HG02885 (cell line): Measurements from ENCODE around the gene TACR1.
A peak's percentile ranks its signal among the peaks of the same experiment; 100 is the strongest.

ENCODE experiments used
- ATAC-seq: cut with Tn5 transposase; IDR thresholded peaks from one replicate; pipeline ENCODE4 v1.9.1; 2021; ENCODE audit warnings: mild to moderate bottlenecking; ENCODE audit not compliant: unreplicated experiment, poor library complexity

Gene TACR1

GRCh38 chr2:75099521-75099922 lies 99.8 kb downstream of the TACR1 start:
- ATAC-seq = no peak

- ATAC-seq = no peak
Observed at GRCh38 chr2:75098856-75099255, 100.5 kb downstream of the TACR1 start.

- no peak for ATAC-seq
Observed at GRCh38 chr2:75097831-75098230, 101.5 kb downstream of the TACR1 start.

GRCh38 chr2:75094405-75094804 lies 104.9 kb downstream of the TACR1 start:
- ATAC-seq = no peak

- no peak for ATAC-seq
Observed at GRCh38 chr2:75090770-75091515, 108.4 kb downstream of the TACR1 start.

- ATAC-seq = no peak
Observed at GRCh38 chr2:75089471-75089870, 109.8 kb downstream of the TACR1 start.

GRCh38 chr2:75088791-75089190 lies 110.5 kb downstream of the TACR1 start:
- no peak for ATAC-seq

GRCh38 chr2:75087736-75088135 lies 111.6 kb downstream of the TACR1 start:
- no peak for ATAC-seq

GRCh38 chr2:75079575-75079974 lies 119.7 kb downstream of the TACR1 start:
- no peak for ATAC-seq

GRCh38 chr2:75077909-75078308 lies 121.4 kb downstream of the TACR1 start:
- ATAC-seq = no peak

GRCh38 chr2:75076088-75076487 lies 123.2 kb downstream of the TACR1 start:
- ATAC-seq = no peak

GRCh38 chr2:75074708-75075107 lies 124.6 kb downstream of the TACR1 start:
- ATAC-seq = no peak

GRCh38 chr2:75074228-75074627 lies 125.1 kb downstream of the TACR1 start:
- ATAC-seq = no peak

- no peak for ATAC-seq
Observed at GRCh38 chr2:75071766-75072165, 127.6 kb downstream of the TACR1 start.

- ATAC-seq = no peak
Observed at GRCh38 chr2:75068546-75068945, 130.8 kb downstream of the TACR1 start.

GRCh38 chr2:75067506-75067905 lies 131.8 kb downstream of the TACR1 start:
- no peak for ATAC-seq

- ATAC-seq = no peak
Observed at GRCh38 chr2:75066121-75066902, 133.0 kb downstream of the TACR1 start.

GRCh38 chr2:75065402-75066008 lies 133.8 kb downstream of the TACR1 start:
- no peak for ATAC-seq

- ATAC-seq = peak; percentile 79
Observed at GRCh38 chr2:75064691-75065396, 134.5 kb downstream of the TACR1 start.

GRCh38 chr2:75063906-75064305 lies 135.4 kb downstream of the TACR1 start:
- no peak for ATAC-seq

- ATAC-seq = no peak
Observed at GRCh38 chr2:75058427-75058826, 140.9 kb downstream of the TACR1 start.
